PC-3 (cell line): ENCODE measurements around the gene CELA3B. TPM values are rescaled to one million over a fixed set of nuclear protein-coding genes. Genes with fewer than 3 reads are reported as not detected.
A peak's percentile ranks its signal among the peaks of the same experiment; 100 is the strongest.

ENCODE experiments used
- ATAC-seq: fragments of 200-7000 bp; cut with Tn5 transposase; 2 replicates; pipeline ENCODE4 v1.9.1; 2020; ENCODE audit warnings: mild to moderate bottlenecking, moderate library complexity
- BruUV-seq: library from RNA; stranded (reverse); fragments of 400-500 nt; replicated peaks from 2 replicates; lab custom pipeline; 2021; lab: Mats Ljungman, UMichigan
- CTCF ChIA-PET: fragments of 300-600 bp; sonication (Branson Sonifier 250); formaldehyde crosslinking; loops from one replicate; lab custom pipeline; 2022; ENCODE audit warnings: antibody characterized with exemption; lab: Charles Lee
- POLR2A ChIA-PET: fragments of 300-600 bp; sonication (Branson Sonifier 250); formaldehyde crosslinking; loops from one replicate; lab custom pipeline; 2022; ENCODE audit warnings: antibody characterized with exemption; ENCODE audit not compliant: unreplicated experiment; lab: Charles Lee
- DNase-seq: peaks from one replicate; pipeline ENCODE4 v3.0.0-alpha.2; 2015
- H2AFZ ChIP-seq: fragments of 300-600 bp; sonication (generic); 2 replicates; pipeline ENCODE4 v1.6.0; 2016; ENCODE audit warnings: antibody characterized with exemption, low read length
- H3F3A ChIP-seq: fragments of 300-600 bp; sonication (generic); one replicate; pipeline ENCODE4 v1.6.0; 2017; ENCODE audit warnings: antibody characterized with exemption, low read length, control low read depth, mild to moderate bottlenecking; ENCODE audit not compliant: unreplicated experiment
- H3K27ac ChIP-seq: fragments of 300-600 bp; sonication (generic); 2 replicates; pipeline ENCODE4 v1.5.1; 2016; ENCODE audit warnings: mild to moderate bottlenecking, low read length
- H3K27me3 ChIP-seq: fragments of 300-600 bp; sonication (generic); 2 replicates; pipeline ENCODE4 v1.6.1; 2016; ENCODE audit warnings: low read length, mixed read lengths
- H3K36me3 ChIP-seq: fragments of 300-600 bp; sonication (generic); 2 replicates; pipeline ENCODE4 v1.6.1; 2016; ENCODE audit warnings: low read depth, mixed run types, low read length, mixed read lengths
- H3K4me1 ChIP-seq: fragments of 300-600 bp; sonication (generic); 2 replicates; pipeline ENCODE4 v1.5.1; 2016; ENCODE audit warnings: low read length; ENCODE audit not compliant: insufficient read depth
- H3K4me2 ChIP-seq: fragments of 300-600 bp; sonication (generic); 2 replicates; pipeline ENCODE4 v1.6.0; 2016; ENCODE audit warnings: low read length
- H3K4me3 ChIP-seq: fragments of 300-600 bp; sonication (generic); 2 replicates; pipeline ENCODE4 v1.5.1; 2016; ENCODE audit warnings: mild to moderate bottlenecking, low read length, mixed read lengths
- H3K79me2 ChIP-seq: fragments of 300-600 bp; sonication (generic); 2 replicates; pipeline ENCODE4 v1.6.1; 2017; ENCODE audit warnings: low read length, mixed read lengths
- H3K9ac ChIP-seq: fragments of 300-600 bp; sonication (generic); 2 replicates; pipeline ENCODE4 v1.6.0; 2016; ENCODE audit warnings: mild to moderate bottlenecking, low read length
- H3K9me2 ChIP-seq: fragments of 300-600 bp; sonication (generic); replicated peaks from 2 replicates; pipeline ENCODE4 v1.6.1; 2016; ENCODE audit warnings: mixed run types, low read length, mixed read lengths
- H3K9me3 ChIP-seq: fragments of 300-600 bp; sonication (generic); 2 replicates; pipeline ENCODE4 v1.6.1; 2016; ENCODE audit warnings: low read length, mixed read lengths
- H4K20me1 ChIP-seq: fragments of 300-600 bp; sonication (generic); 2 replicates; pipeline ENCODE4 v1.6.1; 2016; ENCODE audit warnings: low read length, mixed read lengths
- CTCF ChIP-seq: fragments of 300-600 bp; sonication (generic); conservative IDR thresholded peaks from 2 replicates; pipeline ENCODE4 v1.5.1; 2017; ENCODE audit warnings: antibody characterized with exemption, low read depth, mild to moderate bottlenecking, low read length
- EZH2 ChIP-seq: fragments of 300-600 bp; sonication (generic); IDR thresholded peaks from one replicate; pipeline ENCODE4 v1.6.1; 2017; ENCODE audit warnings: antibody characterized with exemption, mild to moderate bottlenecking, low read length; ENCODE audit not compliant: unreplicated experiment
- EZH2phosphoT487 ChIP-seq: fragments of 300-600 bp; sonication (generic); IDR thresholded peaks from 2 replicates; pipeline ENCODE4 v1.6.1; 2018; ENCODE audit warnings: mild to moderate bottlenecking, antibody characterized with exemption, low read length, borderline replicate concordance
- intact Hi-C: fragments of 100-400 bp; cut with micrococcal nuclease; formaldehyde crosslinking; loops from 2 replicates; pipeline ENCODE4 v1.9.0; 2023
- total RNA-seq: library from RNA; depleted of rRNA; stranded (reverse); fragments of >200 nt; gene quantifications from 2 replicates; pipeline ENCODE4 v1.2.3, GENCODE V29; 2014

Gene CELA3B
- total RNA-seq, 1 experiment from 2014 or later, result not detected

- no peak for TF ChIP-seq EZH2
- TF ChIP-seq CTCF, result no peak
- no peak for TF ChIP-seq EZH2phosphoT487
- no peaks in the 10 kb centered on the region for H3F3A ChIP-seq
- peaks cover 41% of the 10 kb centered on the region for H3K4me1 ChIP-seq
- no peaks in the 10 kb centered on the region for H3K9me2 ChIP-seq
- ChIA-PET CTCF (no interaction called here), POLR2A (no interaction called here)
- H3K4me3 ChIP-seq, result no peak overlapping the region
- H4K20me1 ChIP-seq, result no peaks in the 10 kb centered on the region
- no peak overlapping the region for H2AFZ ChIP-seq
- H3K79me2 ChIP-seq, result no peaks in the 10 kb centered on the region
- H3K27ac ChIP-seq, result no peak overlapping the region
- no peaks in the 10 kb centered on the region for H3K36me3 ChIP-seq
- ATAC-seq (no peak), DNase-seq (no peak)
- H3K4me2 ChIP-seq, result no peak overlapping the region
- H3K27me3 ChIP-seq, result no peaks in the 10 kb centered on the region
- H3K9me3 ChIP-seq, result no peaks in the 10 kb centered on the region
- intact Hi-C loops, result loop anchor here (5.0 to 10.0 kb wide), 2 partner anchors 94 to 177 kb away; partner anchors contain the start of gene USP48
- BruUV-seq, result no TSS peak
- no peak overlapping the region for H3K9ac ChIP-seq
Observed at GRCh38 chr1:21961799-21962198, 15.0 kb upstream of the CELA3B start.

- no peaks in the 10 kb centered on the region for H3K27me3 ChIP-seq
- TF ChIP-seq EZH2phosphoT487, result no peak
- no peak for TF ChIP-seq EZH2
- TF ChIP-seq CTCF, result peak; percentile 90
- ChIA-PET CTCF (no interaction called here), POLR2A (no interaction called here)
- H3K9me2 ChIP-seq, result no peaks in the 10 kb centered on the region
- no peak overlapping the region for H3K9ac ChIP-seq
- no peak overlapping the region for H3K4me2 ChIP-seq
- DNase-seq, result peak; percentile 88
- H3F3A ChIP-seq, result no peaks in the 10 kb centered on the region
- H3K9me3 ChIP-seq, result no peaks in the 10 kb centered on the region
- H4K20me1 ChIP-seq, result no peaks in the 10 kb centered on the region
- no peaks in the 10 kb centered on the region for H3K36me3 ChIP-seq
- intact Hi-C loops, result loop anchor here (5.0 to 10.0 kb wide), 2 partner anchors 96 to 179 kb away; partner anchors contain the start of gene USP48
- no peaks in the 10 kb centered on the region for H3K79me2 ChIP-seq
- peak overlapping the region; percentile 33; the same call in 1 of the 2 replicates for H2AFZ ChIP-seq
- no peak overlapping the region for H3K4me3 ChIP-seq
- peak; percentile 85 for ATAC-seq
- H3K27ac ChIP-seq, result no peak overlapping the region
- H3K4me1 ChIP-seq, result peaks cover 23% of the 10 kb centered on the region
- no TSS peak for BruUV-seq
Observed at GRCh38 chr1:21963477-21964217, 13.2 kb upstream of the CELA3B start.
